T-helper 2 cell treated with Interferon-gamma antibody and Interleukin-4, amounts not matched to agents 5 μg/mL and 100 μg/mL, for 36 hours (primary cell): ENCODE measurements around the gene PPT1.

Experiments
- DNase-seq: peaks from one replicate; pipeline ENCODE4 v3.0.0; 2021; ENCODE audit warnings: low spot score
- H3K27ac Mint-ChIP-seq: one replicate; pipeline ENCODE4 v1.8.0; 2021; ENCODE audit warnings: mild to moderate bottlenecking, mixed read lengths
- H3K27me3 Mint-ChIP-seq: one replicate; pipeline ENCODE4 v1.8.0; 2021; ENCODE audit warnings: low read depth, mixed read lengths
- H3K36me3 Mint-ChIP-seq: one replicate; pipeline ENCODE4 v1.8.0; 2021; ENCODE audit warnings: low read depth, mixed read lengths
- H3K4me1 Mint-ChIP-seq: one replicate; pipeline ENCODE4 v1.8.0; 2021; ENCODE audit warnings: low read depth, mixed read lengths
- H3K4me3 Mint-ChIP-seq: one replicate; pipeline ENCODE4 v1.8.0; 2022; ENCODE audit warnings: mild to moderate bottlenecking, moderate library complexity, mixed read lengths
- H3K9me3 Mint-ChIP-seq: one replicate; pipeline ENCODE4 v1.8.0; 2021; ENCODE audit warnings: mixed read lengths

Gene PPT1

DNA sequence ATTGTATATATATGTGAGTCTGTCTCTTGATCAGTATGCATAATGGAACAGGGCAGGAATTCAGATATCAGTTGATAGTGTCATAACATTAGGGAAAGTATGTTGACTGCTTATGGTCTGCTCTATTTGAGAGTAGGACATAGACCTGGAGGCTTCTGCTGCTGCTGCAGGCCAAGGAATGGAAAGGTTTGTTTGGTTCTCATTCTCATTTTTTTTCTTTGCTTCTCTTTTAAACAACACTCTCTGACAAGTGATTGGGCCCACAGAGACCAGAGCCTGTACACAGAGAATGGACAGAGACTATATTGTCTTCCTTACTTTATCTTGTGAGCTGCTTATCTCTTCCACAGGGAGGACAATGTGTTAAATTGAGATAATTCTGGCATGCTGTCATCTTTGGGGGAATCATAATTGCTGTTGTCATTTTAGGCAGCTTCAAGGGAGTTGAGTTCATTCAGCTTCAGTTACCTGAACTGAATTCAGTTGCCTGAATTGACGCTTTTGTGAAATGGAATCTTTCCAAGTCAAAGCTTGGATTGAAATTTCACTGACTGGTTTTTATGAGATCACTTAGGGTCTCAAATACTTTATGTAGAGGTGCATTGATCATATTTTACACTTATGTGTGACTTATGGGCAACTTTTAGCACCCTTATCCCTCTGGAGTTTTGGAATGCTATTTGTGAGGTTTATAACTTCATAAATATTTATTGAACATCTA, 39.6 kb downstream of the PPT1 start:
- Mint-ChIP-seq H3K4me1 (peaks cover 69% of the 10 kb centered on the region), H3K27me3 (no peaks in the 10 kb centered on the region), H3K36me3 (peaks cover 76% of the 10 kb centered on the region), H3K4me3 (peak overlapping the region; percentile 77), H3K27ac (peak overlapping the region; percentile 28), H3K9me3 (no peaks in the 10 kb centered on the region)
- no peak for DNase-seq

DNA sequence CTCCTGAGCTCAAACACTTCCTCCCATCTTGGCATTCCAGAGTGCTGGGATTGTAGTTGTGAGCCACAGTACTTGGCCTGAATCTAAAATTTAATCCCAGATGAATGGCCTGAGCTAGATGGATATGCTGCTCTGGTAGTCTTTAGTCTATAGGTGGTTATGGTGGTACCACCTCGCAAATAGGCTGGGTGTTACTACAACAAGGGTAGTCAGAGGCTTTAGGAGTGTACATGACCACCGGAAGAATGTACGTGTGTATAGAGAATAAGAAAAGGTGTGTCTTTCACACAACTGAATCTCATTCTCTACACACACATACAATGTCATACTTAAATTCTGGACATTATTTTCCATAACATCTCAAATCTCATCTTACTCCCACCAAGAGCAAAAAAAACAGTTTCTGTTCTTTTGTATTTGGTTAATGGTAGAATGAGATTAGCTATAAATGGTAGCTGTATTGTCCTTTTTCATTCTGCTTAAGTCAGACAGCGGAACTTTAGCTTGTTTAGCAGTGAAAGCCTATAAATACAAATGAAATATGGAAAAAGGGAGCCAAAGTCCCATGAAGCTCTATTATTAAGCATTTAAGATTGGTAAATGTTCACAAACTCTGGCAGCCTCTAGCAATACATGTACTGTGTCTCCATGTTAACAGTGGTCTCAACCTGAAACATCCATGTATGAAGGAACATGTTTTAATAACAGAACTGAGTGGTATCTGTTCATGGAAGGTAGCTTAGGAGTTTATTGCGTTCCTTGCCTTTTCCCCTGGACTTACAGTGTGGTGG, 40.3 kb downstream of the PPT1 start:
- H3K4me1 Mint-ChIP-seq: peaks cover 73% of the 10 kb centered on the region
- DNase-seq: no peak
- H3K36me3 Mint-ChIP-seq: peaks cover 76% of the 10 kb centered on the region
- H3K27me3 Mint-ChIP-seq: no peaks in the 10 kb centered on the region
- H3K4me3 Mint-ChIP-seq: peak overlapping the region; percentile 77
- peak overlapping the region; percentile 28 for H3K27ac Mint-ChIP-seq
- no peaks in the 10 kb centered on the region for H3K9me3 Mint-ChIP-seq

DNA sequence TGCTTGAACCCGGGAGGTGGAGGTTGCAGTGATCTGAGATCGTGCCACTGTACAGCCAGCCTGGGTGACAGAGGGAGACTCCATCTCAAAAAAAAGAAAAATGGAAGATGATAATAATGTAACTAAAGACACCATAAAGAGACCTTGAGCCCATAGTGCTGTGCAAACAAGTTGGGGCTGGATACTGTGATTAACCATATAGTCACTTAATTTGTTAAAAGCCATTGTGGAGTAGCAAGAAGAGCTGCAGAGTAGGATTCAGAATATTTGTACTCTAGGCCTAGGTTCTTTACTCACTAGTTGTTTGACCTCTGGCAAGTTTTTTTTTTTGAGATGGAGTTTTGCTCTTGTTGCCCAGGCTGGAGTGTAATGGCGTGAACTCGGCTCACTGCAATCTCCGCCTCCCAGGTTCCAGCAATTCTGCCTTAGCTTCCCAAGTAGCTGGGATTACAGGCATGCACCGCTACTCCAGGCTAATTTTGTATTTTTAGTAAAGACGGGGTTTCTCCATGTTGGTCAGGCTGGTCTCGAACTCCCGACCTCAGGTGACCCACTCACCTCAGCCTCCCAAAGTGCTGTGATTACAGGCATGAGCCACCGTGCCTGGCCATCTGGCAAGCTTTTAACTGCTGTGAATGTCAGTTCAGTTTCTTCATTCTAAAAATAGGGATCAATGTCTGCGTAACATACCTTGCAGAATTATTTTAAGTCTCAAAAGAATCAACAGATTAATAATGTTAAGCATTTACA, 43.7 kb downstream of the PPT1 start:
- H3K27ac Mint-ChIP-seq: no peak overlapping the region

DNA sequence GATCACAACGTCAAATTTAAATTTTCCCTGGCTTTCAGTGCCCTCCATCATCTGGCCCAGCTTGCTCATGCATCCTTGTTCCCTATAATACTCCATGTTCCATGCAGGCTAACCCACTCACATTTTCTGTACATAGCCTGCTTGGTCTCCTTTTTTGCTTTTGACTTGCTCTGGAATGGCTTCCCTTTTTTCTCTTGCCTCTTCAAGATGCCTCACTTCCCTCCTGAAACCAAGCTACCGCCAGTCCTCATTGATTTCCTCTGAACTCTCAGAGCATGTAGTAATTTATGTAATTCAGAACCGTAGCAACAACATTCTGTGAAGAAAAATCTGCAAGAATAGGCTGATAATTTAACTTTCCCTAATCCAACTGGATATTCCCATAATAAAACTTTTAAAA, 46.2 kb downstream of the PPT1 start:
- peaks cover 72% of the 10 kb centered on the region for H3K36me3 Mint-ChIP-seq
- no peaks in the 10 kb centered on the region for H3K27me3 Mint-ChIP-seq

More for the DNA sequence above, 43.7 kb downstream of the PPT1 start:
- Mint-ChIP-seq H3K4me3 (no peak overlapping the region), H3K9me3 (no peaks in the 10 kb centered on the region), H3K27me3 (no peaks in the 10 kb centered on the region), H3K4me1 (peaks cover 65% of the 10 kb centered on the region), H3K36me3 (peaks cover 76% of the 10 kb centered on the region)
- no peak for DNase-seq

DNA sequence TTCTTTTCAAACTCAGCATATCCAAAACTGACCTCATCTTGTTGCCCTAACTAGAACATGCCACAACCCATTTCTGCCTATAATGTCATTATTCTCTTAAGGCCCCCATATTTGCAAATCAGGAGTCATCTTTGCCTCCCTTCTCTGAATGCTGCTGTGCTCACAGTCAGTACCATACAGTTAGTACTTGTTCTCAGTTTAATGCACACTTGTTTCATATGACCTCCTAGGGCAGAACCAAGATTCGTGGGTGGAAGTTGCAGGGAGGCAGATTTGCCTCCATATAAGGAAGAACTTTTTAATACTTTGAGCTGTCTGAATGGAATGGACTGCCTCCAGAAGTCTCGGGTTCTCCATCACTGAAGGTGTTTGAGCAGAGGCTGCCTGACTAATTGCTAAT, 47.3 kb downstream of the PPT1 start:
- Mint-ChIP-seq H3K27ac (peak overlapping the region; percentile 63), H3K4me1 (peaks cover 66% of the 10 kb centered on the region), H3K4me3 (peak overlapping the region; percentile 25), H3K27me3 (no peaks in the 10 kb centered on the region), H3K36me3 (peaks cover 73% of the 10 kb centered on the region), H3K9me3 (no peaks in the 10 kb centered on the region)
- no peak for DNase-seq

More for the DNA sequence above, 46.2 kb downstream of the PPT1 start:
- Mint-ChIP-seq H3K4me1 (peaks cover 64% of the 10 kb centered on the region), H3K4me3 (peak overlapping the region; percentile 40), H3K27ac (peak overlapping the region; percentile 39), H3K9me3 (no peaks in the 10 kb centered on the region)
- DNase-seq: no peak

DNA sequence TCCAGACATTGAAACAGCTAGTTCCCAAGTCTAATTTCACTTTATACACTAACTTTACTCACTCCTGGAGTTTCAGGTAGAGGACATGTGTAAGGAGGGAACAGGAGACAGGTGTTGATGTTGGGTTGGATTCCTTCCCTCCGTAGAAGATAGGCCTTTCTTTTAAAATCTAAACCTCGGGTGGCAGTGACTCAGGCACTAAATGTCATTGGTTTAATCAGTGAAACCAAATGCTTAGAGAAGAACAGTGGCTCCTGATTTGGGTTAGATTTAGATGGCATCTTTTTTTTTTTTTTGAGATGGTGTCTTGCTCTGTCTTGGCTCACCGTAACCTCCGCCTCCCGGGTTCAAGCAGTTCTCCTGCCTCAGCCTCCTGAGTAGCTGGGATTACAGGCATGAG, 49.3 kb downstream of the PPT1 start:
- Mint-ChIP-seq H3K4me3 (peak overlapping the region; percentile 37), H3K27ac (peak overlapping the region; percentile 28), H3K36me3 (peaks cover 71% of the 10 kb centered on the region), H3K9me3 (no peaks in the 10 kb centered on the region), H3K4me1 (peaks cover 65% of the 10 kb centered on the region), H3K27me3 (no peaks in the 10 kb centered on the region)
- no peak for DNase-seq

DNA sequence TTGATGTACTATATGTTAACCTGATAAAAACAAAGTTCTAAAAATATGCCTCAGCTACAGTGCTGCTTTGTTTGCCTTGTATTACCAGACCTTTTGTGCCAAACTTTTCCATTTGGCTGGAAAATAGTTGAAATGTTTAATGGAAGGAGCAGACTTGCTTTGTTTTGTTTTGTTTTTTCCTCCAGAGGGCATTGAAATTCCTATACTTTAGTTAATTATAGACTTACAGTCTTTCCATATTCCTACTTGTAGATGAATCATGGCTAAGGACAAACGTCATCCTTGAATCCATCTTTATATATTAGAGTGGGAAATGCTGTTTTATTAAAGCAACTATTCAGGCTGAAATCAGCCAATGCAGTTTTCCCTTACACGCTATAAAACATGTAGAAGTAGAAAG, 49.8 kb downstream of the PPT1 start:
- Mint-ChIP-seq H3K4me1 (peaks cover 69% of the 10 kb centered on the region), H3K4me3 (peak overlapping the region; percentile 37), H3K36me3 (peaks cover 75% of the 10 kb centered on the region), H3K9me3 (no peaks in the 10 kb centered on the region), H3K27me3 (no peaks in the 10 kb centered on the region), H3K27ac (peak overlapping the region; percentile 28)
- no peak for DNase-seq

DNA sequence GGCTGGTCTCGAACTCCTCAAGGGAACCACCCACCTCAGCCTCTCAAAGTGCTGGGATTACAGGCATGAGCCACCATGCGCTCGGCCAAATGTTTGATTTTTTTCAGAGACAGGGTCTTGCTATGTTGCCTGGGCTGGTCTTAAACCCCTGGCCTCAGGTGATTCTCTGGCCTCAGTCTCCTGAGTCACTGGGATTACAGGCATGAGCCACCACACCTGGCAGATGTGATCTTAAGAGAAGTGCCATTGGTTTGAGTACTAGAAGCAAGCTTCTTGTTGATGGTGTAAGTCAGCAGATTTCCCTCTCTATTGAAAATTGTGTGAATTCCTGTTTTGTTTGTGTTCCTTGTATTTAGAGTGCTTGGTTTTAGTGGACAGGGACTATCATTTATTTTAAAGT, 51.3 kb downstream of the PPT1 start:
- peaks cover 76% of the 10 kb centered on the region for H3K36me3 Mint-ChIP-seq
- no peaks in the 10 kb centered on the region for H3K27me3 Mint-ChIP-seq
- peak overlapping the region; percentile 88 for H3K4me3 Mint-ChIP-seq
- H3K27ac Mint-ChIP-seq: peak overlapping the region; percentile 59
- H3K9me3 Mint-ChIP-seq: no peaks in the 10 kb centered on the region
- DNase-seq: no peak
- peaks cover 62% of the 10 kb centered on the region for H3K4me1 Mint-ChIP-seq

DNA sequence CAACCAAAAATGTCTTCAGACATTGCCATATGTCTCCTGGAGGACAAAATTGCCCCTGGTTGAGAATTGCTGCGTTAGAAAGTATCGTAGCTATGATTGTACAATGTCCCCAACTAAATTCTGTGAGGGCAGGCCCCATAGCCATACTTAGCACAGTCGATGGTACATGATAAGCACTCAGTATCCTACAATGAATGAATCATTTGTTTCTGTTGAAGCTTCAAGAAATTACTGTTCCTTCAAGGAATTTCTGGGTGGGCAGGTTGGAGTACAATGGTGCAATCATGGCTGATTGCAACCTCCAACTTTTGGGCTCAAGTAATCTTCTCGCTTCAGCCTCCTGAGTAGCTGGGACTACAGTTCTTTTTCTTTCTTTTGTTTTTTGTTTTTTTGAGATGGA, 51.9 kb downstream of the PPT1 start:
- H3K27ac Mint-ChIP-seq: peak overlapping the region; percentile 63
- DNase-seq: no peak
- H3K27me3 Mint-ChIP-seq: no peaks in the 10 kb centered on the region
- peaks cover 76% of the 10 kb centered on the region for H3K36me3 Mint-ChIP-seq
- peak overlapping the region; percentile 88 for H3K4me3 Mint-ChIP-seq
- H3K9me3 Mint-ChIP-seq: no peaks in the 10 kb centered on the region
- H3K4me1 Mint-ChIP-seq: peaks cover 60% of the 10 kb centered on the region

DNA sequence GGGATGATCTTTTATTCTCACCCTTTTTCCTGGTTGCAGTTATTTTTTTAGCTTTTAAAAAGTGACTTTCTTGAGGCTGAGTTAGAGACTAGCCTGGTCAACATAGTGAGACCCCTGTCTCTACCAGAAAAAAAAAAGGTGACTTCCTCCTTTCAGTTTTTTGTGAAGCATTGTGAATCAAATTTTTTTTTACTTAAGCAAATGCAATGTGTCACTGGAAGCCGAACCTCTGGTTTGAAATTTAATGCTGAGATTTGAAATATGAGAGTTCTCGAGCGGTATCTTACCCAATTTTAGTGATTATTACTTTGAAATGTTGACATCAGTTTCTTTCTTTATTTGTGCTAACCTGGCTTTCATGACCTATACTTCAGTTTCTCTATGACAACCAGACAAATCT, 52.9 kb downstream of the PPT1 start:
- Mint-ChIP-seq H3K9me3 (no peaks in the 10 kb centered on the region), H3K36me3 (peaks cover 65% of the 10 kb centered on the region), H3K4me3 (peak overlapping the region; percentile 88), H3K27ac (peak overlapping the region; percentile 7), H3K4me1 (peaks cover 56% of the 10 kb centered on the region), H3K27me3 (no peaks in the 10 kb centered on the region)
- DNase-seq: no peak

DNA sequence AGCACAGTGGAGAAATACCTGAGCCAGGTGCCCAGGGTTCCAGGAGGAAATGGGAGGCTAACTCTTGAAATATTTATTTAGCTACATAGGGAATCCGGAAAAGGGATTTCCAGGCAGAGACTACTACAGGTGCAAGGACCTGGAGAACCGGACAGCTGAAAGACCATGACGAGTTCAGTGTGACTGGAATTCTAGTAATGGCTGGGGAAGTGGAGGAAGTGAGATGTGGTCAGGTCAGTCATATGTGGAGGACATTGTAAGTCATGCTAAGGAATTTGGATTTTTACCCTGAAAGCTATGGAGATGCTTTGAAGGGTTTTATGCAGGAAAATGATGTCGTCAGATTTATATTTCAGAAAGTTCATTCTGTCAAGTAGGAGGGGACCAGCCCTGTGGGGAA, 54.7 kb downstream of the PPT1 start:
- Mint-ChIP-seq H3K4me3 (peak overlapping the region; percentile 88), H3K36me3 (peaks cover 51% of the 10 kb centered on the region), H3K27me3 (no peaks in the 10 kb centered on the region), H3K9me3 (no peaks in the 10 kb centered on the region), H3K4me1 (peaks cover 53% of the 10 kb centered on the region), H3K27ac (peak overlapping the region; percentile 54)
- no peak for DNase-seq

DNA sequence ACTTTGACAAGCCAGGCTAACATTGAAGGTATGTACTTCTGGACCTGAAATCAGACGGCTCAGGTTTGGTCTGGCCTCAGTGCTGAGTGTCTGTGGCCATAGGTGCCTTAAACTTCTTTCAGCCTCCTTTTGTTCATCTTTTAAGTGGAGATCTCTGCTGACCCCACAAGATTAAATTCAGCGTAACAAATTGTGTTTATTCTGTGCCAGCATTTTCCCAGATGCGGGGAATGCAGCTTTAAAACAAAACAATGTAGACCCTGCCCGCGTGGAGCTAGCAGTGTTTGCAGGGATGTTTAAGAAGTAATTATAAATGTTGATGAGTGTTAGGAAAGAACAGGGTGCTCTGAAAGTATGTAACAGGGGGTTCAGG, 55.6 kb downstream of the PPT1 start:
- H3K27me3 Mint-ChIP-seq: no peaks in the 10 kb centered on the region
- peak overlapping the region; percentile 88 for H3K4me3 Mint-ChIP-seq
- peak overlapping the region; percentile 98 for H3K27ac Mint-ChIP-seq
- no peaks in the 10 kb centered on the region for H3K9me3 Mint-ChIP-seq
- H3K4me1 Mint-ChIP-seq: peaks cover 56% of the 10 kb centered on the region
- peaks cover 48% of the 10 kb centered on the region for H3K36me3 Mint-ChIP-seq
- no peak for DNase-seq

DNA sequence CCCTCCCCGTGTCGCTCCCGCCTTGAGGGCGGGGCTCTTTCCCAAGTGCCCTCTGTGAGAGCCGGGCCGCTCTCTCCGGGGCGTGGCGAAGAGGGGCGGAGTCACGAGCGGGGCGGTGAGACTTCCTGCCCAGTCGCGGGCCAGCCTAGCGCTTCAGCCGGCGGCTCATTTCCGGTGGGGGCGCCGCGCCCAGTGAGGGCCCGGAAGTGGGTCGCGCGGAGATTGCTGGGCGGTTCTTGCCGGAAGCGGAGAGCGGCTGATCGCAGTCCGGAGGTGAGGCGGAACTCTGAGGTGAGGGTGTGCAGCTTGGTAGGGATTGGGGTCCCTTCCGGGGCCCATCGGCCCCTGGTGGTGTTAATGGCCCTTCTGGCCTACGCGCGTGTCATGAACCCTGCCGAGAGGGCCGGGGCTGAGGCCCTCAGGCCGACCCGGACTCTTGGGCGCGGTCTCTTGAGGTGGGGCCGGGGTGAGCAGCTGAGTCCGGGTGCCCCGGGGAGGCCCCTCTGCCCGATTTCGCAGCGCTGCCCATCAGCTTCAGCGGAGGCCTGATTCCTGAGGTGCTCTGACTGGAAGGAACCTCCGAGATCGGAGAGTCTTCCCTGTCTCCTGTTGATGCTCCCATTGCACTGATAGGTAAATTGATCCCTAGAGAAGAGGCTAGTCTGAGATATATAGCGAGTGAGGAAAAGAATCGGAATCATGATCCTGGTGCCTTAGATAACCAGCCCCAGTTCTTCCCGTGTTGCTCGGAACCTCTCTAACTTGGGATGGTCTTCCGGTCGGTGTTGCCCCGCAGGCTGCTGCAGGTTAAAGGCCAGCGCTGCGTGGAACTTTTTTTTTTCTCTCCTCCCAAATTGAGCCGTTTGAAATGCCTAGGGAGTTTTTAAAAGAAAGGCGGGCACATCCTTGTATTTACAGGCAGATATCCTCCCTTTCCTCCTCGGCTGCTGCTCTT, 56.3 kb downstream of the PPT1 start, which contains the start of gene CAP1:
Gene CAP1 (plus strand): TSS at position 219 of the 955 bp plus-strand sequence. CDS start 18,618 bp downstream, outside the sequence.
- H3K4me3 Mint-ChIP-seq: peak within 1 kb of the TSS; percentile 88
- H3K27me3 Mint-ChIP-seq: no peaks in the 10 kb centered on the region
- peaks cover 44% of the 10 kb centered on the region for H3K36me3 Mint-ChIP-seq
- peak; percentile 100 for DNase-seq
- peak within 1 kb of the TSS; percentile 98 for H3K27ac Mint-ChIP-seq
- H3K4me1 Mint-ChIP-seq: peaks cover 55% of the 10 kb centered on the region
- no peaks in the 10 kb centered on the region for H3K9me3 Mint-ChIP-seq
